Mesothelial cell of epicardium (in vitro differentiated cells): ENCODE measurements around the gene RNMT. TPM values are rescaled to one million over a fixed set of nuclear protein-coding genes. Genes with fewer than 3 reads are reported as not detected.

ENCODE experiments used
- DNase-seq, 2 experiments: peaks; one replicate each; pipeline ENCODE4 v3.0.0; 2021; ENCODE audit warnings: low spot score in 2 of 2; ENCODE audit not compliant: unreplicated experiment in 2 of 2
- H3K27ac Mint-ChIP-seq: 2 replicates; pipeline ENCODE4 v1.8.0; 2021; ENCODE audit warnings: mixed read lengths
- H3K27me3 Mint-ChIP-seq: 2 replicates; pipeline ENCODE4 v1.8.0; 2021; ENCODE audit warnings: low read depth, mixed read lengths
- H3K36me3 Mint-ChIP-seq: 2 replicates; pipeline ENCODE4 v1.8.0; 2021; ENCODE audit warnings: mixed read lengths
- H3K4me1 Mint-ChIP-seq: 2 replicates; pipeline ENCODE4 v1.8.0; 2021; ENCODE audit warnings: mixed read lengths
- H3K4me3 Mint-ChIP-seq: 2 replicates; pipeline ENCODE4 v1.8.0; 2021; ENCODE audit warnings: mild to moderate bottlenecking, moderate library complexity, mixed read lengths
- H3K9me3 Mint-ChIP-seq: 2 replicates; pipeline ENCODE4 v1.8.0; 2021; ENCODE audit warnings: mixed read lengths
- CTCF ChIP-seq: fragments of 200-600 bp; sonication (generic); IDR thresholded peaks from one replicate; pipeline ENCODE4 v1.5.0; 2021; ENCODE audit warnings: antibody characterized with exemption; ENCODE audit not compliant: unreplicated experiment
- total RNA-seq: library from RNA; stranded (reverse); gene quantifications from 3 replicates; pipeline ENCODE4 v1.2.1, GENCODE V29; 2021

Gene RNMT
- total RNA-seq, 1 donor from 2014 or later, result 51.6 TPM

GRCh38 chr18:13796515-13796914 is 70.0 kb downstream of the RNMT start:
- H3K4me1 Mint-ChIP-seq, result peaks cover 22% of the 10 kb centered on the region
- H3K27me3 Mint-ChIP-seq, result peaks cover 31% of the 10 kb centered on the region
- peak overlapping the region; percentile 84 for H3K27ac Mint-ChIP-seq
- no peak for TF ChIP-seq CTCF
- H3K36me3 Mint-ChIP-seq, result no peaks in the 10 kb centered on the region
- H3K4me3 Mint-ChIP-seq, result no peak overlapping the region
- no peaks in the 10 kb centered on the region for H3K9me3 Mint-ChIP-seq
- no peak for DNase-seq

GRCh38 chr18:13797157-13797611 is 70.7 kb downstream of the RNMT start:
- Mint-ChIP-seq H3K9me3 (no peaks in the 10 kb centered on the region), H3K27ac (peak overlapping the region; percentile 85), H3K36me3 (no peaks in the 10 kb centered on the region), H3K4me3 (no peak overlapping the region), H3K27me3 (peaks cover 34% of the 10 kb centered on the region), H3K4me1 (peaks cover 22% of the 10 kb centered on the region)
- no peak for DNase-seq
- no peak for TF ChIP-seq CTCF

- Mint-ChIP-seq H3K27me3 (peaks cover 50% of the 10 kb centered on the region), H3K4me3 (no peak overlapping the region)
These were observed 72.9 kb downstream of the RNMT start for GRCh38 chr18:13799396-13799795.

GRCh38 chr18:13800505-13801259 is 74.2 kb downstream of the RNMT start:
- Mint-ChIP-seq H3K36me3 (no peaks in the 10 kb centered on the region), H3K27me3 (peaks cover 53% of the 10 kb centered on the region), H3K9me3 (peaks cover 5% of the 10 kb centered on the region), H3K27ac (no peak overlapping the region), H3K4me1 (peaks cover 22% of the 10 kb centered on the region), H3K4me3 (peak overlapping the region; percentile 56)
- no peak for TF ChIP-seq CTCF
- peak; percentile 40 to 73 for DNase-seq

More at GRCh38 chr18:13799396-13799795, 72.9 kb downstream of the RNMT start:
- H3K9me3 Mint-ChIP-seq, result peaks cover under 1% of the 10 kb centered on the region
- H3K4me1 Mint-ChIP-seq, result peaks cover 22% of the 10 kb centered on the region
- H3K36me3 Mint-ChIP-seq, result no peaks in the 10 kb centered on the region
- no peak for TF ChIP-seq CTCF
- no peak for DNase-seq
- no peak overlapping the region for H3K27ac Mint-ChIP-seq

DNA sequence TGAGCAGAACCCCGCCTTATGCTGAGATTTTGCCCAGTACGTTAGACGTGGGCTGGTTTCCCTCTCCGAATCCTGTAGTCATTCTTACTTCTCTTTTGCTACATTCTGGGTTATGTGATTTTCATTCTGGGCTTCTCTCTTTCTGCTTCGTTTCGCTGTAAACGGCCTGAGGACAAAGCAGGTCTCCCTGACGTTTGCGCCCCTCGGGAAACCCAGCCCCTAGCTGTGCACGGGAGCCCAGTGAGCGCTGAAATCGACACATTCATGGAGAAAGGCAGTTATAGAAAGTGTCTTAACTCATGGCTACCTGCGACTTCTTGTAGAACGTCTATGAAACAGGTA is 74.8 kb downstream of the RNMT start:
- Mint-ChIP-seq H3K27ac (no peak overlapping the region), H3K9me3 (peaks cover 5% of the 10 kb centered on the region), H3K4me1 (peaks cover 20% of the 10 kb centered on the region), H3K4me3 (peak overlapping the region; percentile 56), H3K27me3 (peaks cover 53% of the 10 kb centered on the region), H3K36me3 (no peaks in the 10 kb centered on the region)
- DNase-seq, result no peak
- TF ChIP-seq CTCF, result no peak
